ENCODE measurements around the gene ZNF418. TPM values are rescaled to one million over a fixed set of nuclear protein-coding genes. Genes with fewer than 3 reads are reported as not detected.

The ZNF418 gene
- total RNA-seq, 1 experiment from 2014 or later: 20.8 TPM

DNA sequence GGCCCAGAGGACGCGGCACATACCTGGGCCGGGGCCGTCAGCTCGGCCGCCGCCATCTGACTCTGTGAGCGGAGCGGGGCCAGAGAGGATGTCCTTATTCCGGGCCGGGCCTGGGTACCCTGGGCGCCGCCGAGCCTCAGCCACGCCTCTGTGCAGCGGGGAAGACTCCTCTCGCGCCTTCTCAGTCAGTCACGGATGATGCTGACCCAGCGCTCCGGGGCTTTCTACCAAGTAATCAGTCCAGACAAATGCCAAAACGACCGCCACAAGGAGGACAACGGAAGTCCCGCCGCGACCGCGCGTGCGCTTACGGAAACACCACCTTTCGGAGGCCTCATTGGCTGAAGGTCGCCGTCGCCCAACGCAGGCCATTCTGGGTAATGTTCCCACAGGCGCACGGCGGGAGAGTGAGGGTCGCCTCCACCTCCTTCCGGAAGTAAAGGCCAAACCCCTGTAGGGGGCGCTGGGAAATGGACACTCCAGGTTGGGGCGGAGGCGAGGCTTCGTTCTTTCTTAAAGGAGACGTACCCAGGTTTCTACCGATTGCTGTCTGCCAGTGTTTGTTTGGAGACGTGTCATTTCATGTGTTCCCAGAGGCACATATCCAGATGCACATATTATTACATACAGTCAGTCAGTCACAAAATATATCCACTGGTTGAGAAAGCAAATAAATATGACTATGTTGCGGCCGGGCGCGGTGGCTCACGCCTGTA lies 12.4 kb upstream of the ZNF418 start, which contains the start of gene ZNF256 (continued):
- TF ChIP-seq, protein P1, sequence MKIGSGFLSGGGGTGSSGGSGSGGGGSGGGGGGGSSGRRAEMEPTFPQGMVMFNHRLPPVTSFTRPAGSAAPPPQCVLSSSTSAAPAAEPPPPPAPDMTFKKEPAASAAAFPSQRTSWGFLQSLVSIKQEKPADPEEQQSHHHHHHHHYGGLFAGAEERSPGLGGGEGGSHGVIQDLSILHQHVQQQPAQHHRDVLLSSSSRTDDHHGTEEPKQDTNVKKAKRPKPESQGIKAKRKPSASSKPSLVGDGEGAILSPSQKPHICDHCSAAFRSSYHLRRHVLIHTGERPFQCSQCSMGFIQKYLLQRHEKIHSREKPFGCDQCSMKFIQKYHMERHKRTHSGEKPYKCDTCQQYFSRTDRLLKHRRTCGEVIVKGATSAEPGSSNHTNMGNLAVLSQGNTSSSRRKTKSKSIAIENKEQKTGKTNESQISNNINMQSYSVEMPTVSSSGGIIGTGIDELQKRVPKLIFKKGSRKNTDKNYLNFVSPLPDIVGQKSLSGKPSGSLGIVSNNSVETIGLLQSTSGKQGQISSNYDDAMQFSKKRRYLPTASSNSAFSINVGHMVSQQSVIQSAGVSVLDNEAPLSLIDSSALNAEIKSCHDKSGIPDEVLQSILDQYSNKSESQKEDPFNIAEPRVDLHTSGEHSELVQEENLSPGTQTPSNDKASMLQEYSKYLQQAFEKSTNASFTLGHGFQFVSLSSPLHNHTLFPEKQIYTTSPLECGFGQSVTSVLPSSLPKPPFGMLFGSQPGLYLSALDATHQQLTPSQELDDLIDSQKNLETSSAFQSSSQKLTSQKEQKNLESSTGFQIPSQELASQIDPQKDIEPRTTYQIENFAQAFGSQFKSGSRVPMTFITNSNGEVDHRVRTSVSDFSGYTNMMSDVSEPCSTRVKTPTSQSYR (CRISPR knock-in tag; IDR thresholded peaks at IDR 0.05): no peak
- TF ChIP-seq MXD4 (CRISPR knock-in tag; IDR thresholded peaks at IDR 0.05; ENCODE audit: borderline replicate concordance): no peak

DNA sequence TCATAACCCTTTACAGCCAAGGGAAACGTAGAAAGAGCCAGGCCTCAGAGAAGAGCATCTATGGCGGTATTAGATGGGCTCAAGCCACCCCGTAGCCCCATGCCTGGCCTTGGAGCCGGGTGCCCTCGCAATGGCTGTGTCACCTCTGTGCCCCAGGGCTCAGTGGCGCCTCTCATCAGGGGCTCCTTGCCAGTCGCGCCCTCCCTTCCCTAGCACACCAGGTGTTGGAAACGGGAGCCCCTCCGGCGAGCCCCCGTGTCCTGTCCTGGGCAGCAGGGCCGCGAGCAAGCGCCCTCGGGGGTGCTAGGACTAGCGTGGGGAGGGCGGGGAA lies 11.9 kb upstream of the ZNF418 start:
- ATAC-seq (no peak), DNase-seq (ENCODE audit: low spot score) (no peak)
- Mint-ChIP-seq H3K27ac (peak overlapping the region; percentile 51; the same call in 1 of the 2 replicates), H3K4me3 (peak overlapping the region; percentile 92), H3K27me3 (ENCODE audit: low read depth) (peaks cover 16% of the 10 kb centered on the region), H3K36me3 (peaks cover 16% of the 10 kb centered on the region), H3K4me1 (peaks cover 13% of the 10 kb centered on the region), H3K9me3 (peaks cover 9% of the 10 kb centered on the region)
- CTCF ChIA-PET: no interaction called here
- POLR2A ChIA-PET: no interaction called here
- TF ChIP-seq CBFB (CRISPR knock-in tag; IDR thresholded peaks at IDR 0.05; ENCODE audit: low read depth) (0 out of 2 replicates have a peak, but pooled peaks have one; percentile 1), FOXP1 (CRISPR knock-in tag; IDR thresholded peaks at IDR 0.05; ENCODE audit: borderline replicate concordance) (no peak)

DNA sequence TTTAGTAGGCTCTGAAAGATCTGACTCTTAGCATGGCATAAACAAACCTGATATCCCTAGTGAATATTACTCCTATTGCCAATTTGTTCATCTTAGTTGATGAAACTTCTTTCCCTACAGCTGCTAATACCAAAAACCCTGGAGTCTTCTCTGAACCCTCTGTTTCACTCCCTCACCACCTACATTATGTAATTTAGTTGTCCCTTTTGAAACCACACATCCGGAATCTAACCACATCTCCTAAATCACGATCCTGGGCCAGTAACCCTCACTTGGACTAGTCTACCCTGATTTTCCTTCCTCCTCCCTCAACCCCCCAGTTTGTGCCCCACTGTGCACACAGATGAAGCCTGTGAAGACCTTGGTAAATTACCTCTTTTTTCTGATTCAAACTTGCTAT lies 11.1 kb upstream of the ZNF418 start:
- Mint-ChIP-seq H3K27ac (peak overlapping the region; percentile 51), H3K4me3 (peak overlapping the region; percentile 92), H3K36me3 (peaks cover 24% of the 10 kb centered on the region), H3K4me1 (peaks cover 13% of the 10 kb centered on the region), H3K9me3 (peaks cover 6% of the 10 kb centered on the region), H3K27me3 (ENCODE audit: low read depth) (peaks cover 9% of the 10 kb centered on the region)
- DNase-seq (ENCODE audit: low spot score) (no peak), ATAC-seq (no peak)
- ChIA-PET CTCF (interaction anchor here (1.2 kb wide), 1 partner anchor 61 kb away, joined by 3 read pairs; no protein-coding TSS in a partner anchor), POLR2A (no interaction called here)
- TF ChIP-seq, protein P2, sequence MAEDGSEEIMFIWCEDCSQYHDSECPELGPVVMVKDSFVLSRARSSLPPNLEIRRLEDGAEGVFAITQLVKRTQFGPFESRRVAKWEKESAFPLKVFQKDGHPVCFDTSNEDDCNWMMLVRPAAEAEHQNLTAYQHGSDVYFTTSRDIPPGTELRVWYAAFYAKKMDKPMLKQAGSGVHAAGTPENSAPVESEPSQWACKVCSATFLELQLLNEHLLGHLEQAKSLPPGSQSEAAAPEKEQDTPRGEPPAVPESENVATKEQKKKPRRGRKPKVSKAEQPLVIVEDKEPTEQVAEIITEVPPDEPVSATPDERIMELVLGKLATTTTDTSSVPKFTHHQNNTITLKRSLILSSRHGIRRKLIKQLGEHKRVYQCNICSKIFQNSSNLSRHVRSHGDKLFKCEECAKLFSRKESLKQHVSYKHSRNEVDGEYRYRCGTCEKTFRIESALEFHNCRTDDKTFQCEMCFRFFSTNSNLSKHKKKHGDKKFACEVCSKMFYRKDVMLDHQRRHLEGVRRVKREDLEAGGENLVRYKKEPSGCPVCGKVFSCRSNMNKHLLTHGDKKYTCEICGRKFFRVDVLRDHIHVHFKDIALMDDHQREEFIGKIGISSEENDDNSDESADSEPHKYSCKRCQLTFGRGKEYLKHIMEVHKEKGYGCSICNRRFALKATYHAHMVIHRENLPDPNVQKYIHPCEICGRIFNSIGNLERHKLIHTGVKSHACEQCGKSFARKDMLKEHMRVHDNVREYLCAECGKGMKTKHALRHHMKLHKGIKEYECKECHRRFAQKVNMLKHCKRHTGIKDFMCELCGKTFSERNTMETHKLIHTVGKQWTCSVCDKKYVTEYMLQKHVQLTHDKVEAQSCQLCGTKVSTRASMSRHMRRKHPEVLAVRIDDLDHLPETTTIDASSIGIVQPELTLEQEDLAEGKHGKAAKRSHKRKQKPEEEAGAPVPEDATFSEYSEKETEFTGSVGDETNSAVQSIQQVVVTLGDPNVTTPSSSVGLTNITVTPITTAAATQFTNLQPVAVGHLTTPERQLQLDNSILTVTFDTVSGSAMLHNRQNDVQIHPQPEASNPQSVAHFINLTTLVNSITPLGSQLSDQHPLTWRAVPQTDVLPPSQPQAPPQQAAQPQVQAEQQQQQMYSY (CRISPR knock-in tag; IDR thresholded peaks at IDR 0.05): no peak
- TF ChIP-seq CBFB (CRISPR knock-in tag; IDR thresholded peaks at IDR 0.05; ENCODE audit: low read depth): no peak
- TF ChIP-seq JUN (CRISPR knock-in tag; IDR thresholded peaks at IDR 0.05): no peak
- no peak for TF ChIP-seq ZNF263 (CRISPR knock-in tag; IDR thresholded peaks at IDR 0.05; ENCODE audit: low read depth)
- no peak for TF ChIP-seq ELF4 (CRISPR knock-in tag; IDR thresholded peaks at IDR 0.05; ENCODE audit: low read depth)
- no peak for TF ChIP-seq GTF2I (CRISPR knock-in tag; conservative IDR thresholded peaks at IDR 0.05)
- TF ChIP-seq RORB (CRISPR knock-in tag; IDR thresholded peaks at IDR 0.05): no peak
- TF ChIP-seq FOXJ3 (CRISPR knock-in tag; IDR thresholded peaks at IDR 0.05; ENCODE audit: borderline replicate concordance): no peak
- TF ChIP-seq TEAD1 (CRISPR knock-in tag; IDR thresholded peaks at IDR 0.05): no peak

DNA sequence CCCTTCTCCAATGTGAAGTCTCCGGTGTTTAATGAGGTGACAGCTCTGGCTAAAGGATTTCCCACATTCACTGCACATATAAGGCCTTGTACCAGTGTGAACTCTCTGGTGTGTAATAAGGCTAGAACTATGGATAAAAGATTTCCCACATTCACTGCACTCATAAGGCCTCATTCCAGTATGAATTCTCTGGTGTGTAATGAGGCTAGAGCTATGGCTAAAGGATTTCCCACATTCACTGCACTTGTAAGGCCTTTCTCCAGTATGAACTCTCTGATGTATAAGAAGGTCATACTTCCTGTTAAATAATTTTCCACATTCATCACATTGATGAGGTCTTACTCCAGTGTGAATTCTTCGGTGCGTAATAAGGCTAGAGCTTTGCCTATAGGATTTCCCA lies 6.4 kb upstream of the ZNF418 start:
- Mint-ChIP-seq H3K27me3 (ENCODE audit: low read depth) (no peaks in the 10 kb centered on the region), H3K4me1 (peaks cover 11% of the 10 kb centered on the region), H3K27ac (no peak overlapping the region), H3K4me3 (no peak overlapping the region), H3K9me3 (no peaks in the 10 kb centered on the region), H3K36me3 (peaks cover 33% of the 10 kb centered on the region)
- no peak for ATAC-seq
- DNase-seq (ENCODE audit: low spot score): no peak
- ChIA-PET POLR2A (no interaction called here), CTCF (no interaction called here)
- TF ChIP-seq, protein P3, sequence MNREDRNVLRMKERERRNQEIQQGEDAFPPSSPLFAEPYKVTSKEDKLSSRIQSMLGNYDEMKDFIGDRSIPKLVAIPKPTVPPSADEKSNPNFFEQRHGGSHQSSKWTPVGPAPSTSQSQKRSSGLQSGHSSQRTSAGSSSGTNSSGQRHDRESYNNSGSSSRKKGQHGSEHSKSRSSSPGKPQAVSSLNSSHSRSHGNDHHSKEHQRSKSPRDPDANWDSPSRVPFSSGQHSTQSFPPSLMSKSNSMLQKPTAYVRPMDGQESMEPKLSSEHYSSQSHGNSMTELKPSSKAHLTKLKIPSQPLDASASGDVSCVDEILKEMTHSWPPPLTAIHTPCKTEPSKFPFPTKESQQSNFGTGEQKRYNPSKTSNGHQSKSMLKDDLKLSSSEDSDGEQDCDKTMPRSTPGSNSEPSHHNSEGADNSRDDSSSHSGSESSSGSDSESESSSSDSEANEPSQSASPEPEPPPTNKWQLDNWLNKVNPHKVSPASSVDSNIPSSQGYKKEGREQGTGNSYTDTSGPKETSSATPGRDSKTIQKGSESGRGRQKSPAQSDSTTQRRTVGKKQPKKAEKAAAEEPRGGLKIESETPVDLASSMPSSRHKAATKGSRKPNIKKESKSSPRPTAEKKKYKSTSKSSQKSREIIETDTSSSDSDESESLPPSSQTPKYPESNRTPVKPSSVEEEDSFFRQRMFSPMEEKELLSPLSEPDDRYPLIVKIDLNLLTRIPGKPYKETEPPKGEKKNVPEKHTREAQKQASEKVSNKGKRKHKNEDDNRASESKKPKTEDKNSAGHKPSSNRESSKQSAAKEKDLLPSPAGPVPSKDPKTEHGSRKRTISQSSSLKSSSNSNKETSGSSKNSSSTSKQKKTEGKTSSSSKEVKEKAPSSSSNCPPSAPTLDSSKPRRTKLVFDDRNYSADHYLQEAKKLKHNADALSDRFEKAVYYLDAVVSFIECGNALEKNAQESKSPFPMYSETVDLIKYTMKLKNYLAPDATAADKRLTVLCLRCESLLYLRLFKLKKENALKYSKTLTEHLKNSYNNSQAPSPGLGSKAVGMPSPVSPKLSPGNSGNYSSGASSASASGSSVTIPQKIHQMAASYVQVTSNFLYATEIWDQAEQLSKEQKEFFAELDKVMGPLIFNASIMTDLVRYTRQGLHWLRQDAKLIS (CRISPR knock-in tag; IDR thresholded peaks at IDR 0.05; ENCODE audit: borderline replicate concordance): no peak
- TF ChIP-seq NR2C2 (CRISPR knock-in tag; IDR thresholded peaks at IDR 0.05) (no peak), TEAD1 (CRISPR knock-in tag; IDR thresholded peaks at IDR 0.05) (no peak), ZNF232 (CRISPR knock-in tag; IDR thresholded peaks at IDR 0.05) (no peak), ZNF121 (CRISPR knock-in tag; IDR thresholded peaks at IDR 0.05) (no peak), SMAD3 (CRISPR knock-in tag; IDR thresholded peaks at IDR 0.05; ENCODE audit: borderline replicate concordance) (no peak), SP1 (CRISPR knock-in tag; conservative IDR thresholded peaks at IDR 0.05) (no peak)

Data from WTC11 (cell line).